HepG2 (cell line): ENCODE measurements around the gene GDAP1L1. TPM values are rescaled to one million over a fixed set of nuclear protein-coding genes. Genes with fewer than 3 reads are reported as not detected.

Experiments
- FOSL1 ChIP-seq: sonication (generic); formaldehyde crosslinking; IDR thresholded peaks from 2 replicates; pipeline ENCODE4 v1.9.0; 2021; ENCODE audit warnings: missing genetic modification reagents, borderline replicate concordance
- HMG20A ChIP-seq: IDR thresholded peaks from 2 replicates; pipeline ENCODE4 v1.6.1; 2016; ENCODE audit warnings: borderline replicate concordance
- MTA3 ChIP-seq: sonication (generic); formaldehyde crosslinking; IDR thresholded peaks from 2 replicates; pipeline ENCODE4 v1.4.0; 2020; ENCODE audit warnings: missing genetic modification reagents
- NFAT5 ChIP-seq: sonication (generic); formaldehyde crosslinking; IDR thresholded peaks from 2 replicates; pipeline ENCODE4 v1.4.0; 2020; ENCODE audit warnings: missing genetic modification reagents
- NFE2L2 ChIP-seq: fragments of 150-350 bp; IDR thresholded peaks from 2 replicates; pipeline ENCODE4 v1.6.1; 2014; ENCODE audit warnings: low read length
- NFKBIZ ChIP-seq: IDR thresholded peaks from 2 replicates; pipeline ENCODE4 v1.6.1; 2018; ENCODE audit warnings: missing genetic modification reagents, missing compliant biosample characterization
- NR2F6 ChIP-seq, 2 experiments: IDR thresholded peaks; 2 replicates each; pipeline ENCODE4 v1.6.1; 2016; ENCODE audit warnings: antibody characterized with exemption in 1 of 2, mild to moderate bottlenecking in 1 of 2
- NRL ChIP-seq: sonication (generic); formaldehyde crosslinking; IDR thresholded peaks from 2 replicates; pipeline ENCODE4 v1.5.0; 2020; ENCODE audit warnings: missing genetic modification reagents, mild to moderate bottlenecking, moderate library complexity, borderline replicate concordance
- POLR2G ChIP-seq: fragments of 200-400 bp; formaldehyde crosslinking; IDR thresholded peaks from 2 replicates; pipeline ENCODE4 v1.6.1; 2018; ENCODE audit warnings: mild to moderate bottlenecking, low read depth, low read length, moderate library complexity
- REPIN1 ChIP-seq: sonication (generic); formaldehyde crosslinking; IDR thresholded peaks from 2 replicates; pipeline ENCODE4 v1.8.0; 2022; ENCODE audit warnings: missing genetic modification reagents, low read depth, mild to moderate bottlenecking, borderline replicate concordance
- SMAD9 ChIP-seq: sonication (generic); formaldehyde crosslinking; IDR thresholded peaks from 2 replicates; pipeline ENCODE4 v1.5.1; 2020; ENCODE audit warnings: mild to moderate bottlenecking, missing genetic modification reagents
- SMYD3 ChIP-seq: sonication (generic); formaldehyde crosslinking; IDR thresholded peaks from 2 replicates; pipeline ENCODE4 v1.8.1; 2023; ENCODE audit warnings: mild to moderate bottlenecking, missing genetic modification reagents
- SRF ChIP-seq: IDR thresholded peaks from 2 replicates; pipeline ENCODE4 v1.6.1; 2011; ENCODE audit warnings: mild to moderate bottlenecking, low read depth, low read length, moderate library complexity
- TMF1 ChIP-seq: sonication (generic); formaldehyde crosslinking; IDR thresholded peaks from 2 replicates; pipeline ENCODE4 v1.8.1; 2022; ENCODE audit warnings: low read depth, missing genetic modification reagents
- TOE1 ChIP-seq: sonication (generic); formaldehyde crosslinking; IDR thresholded peaks from 2 replicates; pipeline ENCODE4 v1.4.0; 2020; ENCODE audit warnings: mild to moderate bottlenecking, missing genetic modification reagents
- ZNF282 ChIP-seq: fragments of 450-650 bp; IDR thresholded peaks from 2 replicates; pipeline ENCODE4 v1.6.1; 2018; ENCODE audit not compliant: partially characterized antibody
- ZNF335 ChIP-seq: sonication (generic); formaldehyde crosslinking; IDR thresholded peaks from 2 replicates; pipeline ENCODE4 v1.4.0; 2020; ENCODE audit warnings: missing genetic modification reagents
- ZNF597 ChIP-seq: sonication (generic); formaldehyde crosslinking; IDR thresholded peaks from 2 replicates; pipeline ENCODE4 v1.5.0; 2020; ENCODE audit warnings: missing genetic modification reagents
- ZNF614 ChIP-seq: IDR thresholded peaks from 2 replicates; pipeline ENCODE4 v1.6.1; 2018; ENCODE audit warnings: missing biosample characterization, missing genetic modification reagents, inconsistent platforms, borderline replicate concordance
- ZNF652 ChIP-seq: IDR thresholded peaks from 2 replicates; pipeline ENCODE4 v1.6.1; 2016; ENCODE audit warnings: low read depth, borderline replicate concordance
- ZNF704 ChIP-seq: sonication (generic); formaldehyde crosslinking; IDR thresholded peaks from 2 replicates; pipeline ENCODE4 v1.8.1; 2023; ENCODE audit warnings: mild to moderate bottlenecking, inconsistent platforms, moderate library complexity, missing genetic modification reagents, borderline replicate concordance
- ZNF749 ChIP-seq: sonication (generic); formaldehyde crosslinking; IDR thresholded peaks from 2 replicates; pipeline ENCODE4 v1.8.0; 2022; ENCODE audit warnings: mild to moderate bottlenecking, missing genetic modification reagents, moderate library complexity, borderline replicate concordance
- polyA plus RNA-seq, 8 experiments: library from polyadenylated mRNA; depleted of rRNA in 3 of 8; stranded (reverse) in 7 of 8; unstranded in 1 of 8; fragments of >200 nt; fragmentation: Illumina TruSeq in 4 of 8; extraction: Trizol in 4 of 8; gene quantifications; 2 replicates each; pipeline versions ENCODE4 v1.2.1 to v1.2.3, GENCODE V29; 2011 to 2016; ENCODE audit warnings: low read depth in 4 of 8, missing spikeins in 1 of 8, mixed read lengths in 1 of 8; ENCODE audit not compliant: insufficient read depth in 1 of 8
- total RNA-seq, 5 experiments: library from RNA; depleted of rRNA; stranded (reverse); fragments of >200 nt; fragmentation: Illumina TruSeq; extraction: Trizol; gene quantifications; 2 replicates each; pipeline ENCODE4 v1.2.3, GENCODE V29; 2016; ENCODE audit warnings: low read depth in 1 of 5

GDAP1L1 gene
- total and polyA plus RNA-seq, 2 of the 13 experiments (the other 11 are each of a cell fraction or from before 2014, with no cell fraction given), result 0.04 TPM; not detected in 1

GRCh38 chr20:44211177-44212039 is 35.7 kb upstream of the GDAP1L1 start (continued):
- TF ChIP-seq ZNF597 (CRISPR knock-in tag), result no peak
- no peak for TF ChIP-seq NFKBIZ (CRISPR knock-in tag)
- TF ChIP-seq HMG20A (CRISPR knock-in tag), result no peak
- TF ChIP-seq TMF1 (CRISPR knock-in tag), result no peak
- TF ChIP-seq ZNF652 (CRISPR knock-in tag), result no peak
- no peak for TF ChIP-seq ZNF749 (CRISPR knock-in tag)
- TF ChIP-seq NFE2L2, result no peak
- TF ChIP-seq NR2F6 (IDR thresholded peaks at IDR 0.05), result peak; percentile 19; the same call in 1 of the 2 replicates
- TF ChIP-seq NR2F6 (CRISPR knock-in tag; IDR thresholded peaks at IDR 0.05), result no peak
- TF ChIP-seq FOSL1 (CRISPR knock-in tag), result no peak
- no peak for TF ChIP-seq TOE1 (CRISPR knock-in tag)
- TF ChIP-seq NRL (CRISPR knock-in tag), result no peak
- TF ChIP-seq ZNF282, result no peak
- TF ChIP-seq ZNF614 (CRISPR knock-in tag), result 0 out of 2 replicates have a peak, but pooled peaks have one; percentile 31
- TF ChIP-seq NFAT5 (CRISPR knock-in tag), result 0 out of 2 replicates have a peak, but pooled peaks have one; percentile 56
- no peak for TF ChIP-seq ZNF335 (CRISPR knock-in tag)
- TF ChIP-seq MTA3, result no peak
- no peak for TF ChIP-seq ZNF704 (CRISPR knock-in tag)
- no peak for TF ChIP-seq SRF
- TF ChIP-seq POLR2G, result no peak
- TF ChIP-seq SMAD9 (CRISPR knock-in tag), result no peak
- peak; percentile 13; the same call in 1 of the 2 replicates for TF ChIP-seq REPIN1 (CRISPR knock-in tag)
- peak; percentile 90; the same call in 1 of the 2 replicates for TF ChIP-seq SMYD3 (CRISPR knock-in tag)
